SW480 (cell line): ENCODE measurements around the gene NSUN3.

Experiments
- DNase-seq: peaks from one replicate; pipeline ENCODE4 v3.0.0-alpha.2; 2016; ENCODE audit warnings: low spot score

NSUN3 gene

DNA sequence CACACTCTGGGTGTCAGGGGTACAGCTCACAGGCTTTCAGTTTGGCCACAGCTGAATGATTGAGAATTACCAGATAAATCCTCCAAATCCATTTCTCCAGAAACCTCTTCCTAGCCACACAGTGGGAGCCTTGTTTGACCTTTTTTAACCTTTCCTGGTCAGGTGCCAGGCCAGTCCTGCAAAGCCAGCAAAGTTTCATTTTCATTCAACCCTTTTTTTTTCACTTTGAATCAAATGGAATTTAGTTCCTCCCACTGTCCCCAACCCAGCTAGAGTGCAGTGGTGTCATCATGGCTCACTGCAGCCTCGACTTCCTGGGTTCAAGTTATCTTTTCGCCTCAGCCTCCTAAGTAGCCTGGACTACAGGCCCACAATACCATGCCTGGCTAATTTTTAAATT lies 67.8 kb downstream of the NSUN3 start:
- DNase-seq = no peak

DNA sequence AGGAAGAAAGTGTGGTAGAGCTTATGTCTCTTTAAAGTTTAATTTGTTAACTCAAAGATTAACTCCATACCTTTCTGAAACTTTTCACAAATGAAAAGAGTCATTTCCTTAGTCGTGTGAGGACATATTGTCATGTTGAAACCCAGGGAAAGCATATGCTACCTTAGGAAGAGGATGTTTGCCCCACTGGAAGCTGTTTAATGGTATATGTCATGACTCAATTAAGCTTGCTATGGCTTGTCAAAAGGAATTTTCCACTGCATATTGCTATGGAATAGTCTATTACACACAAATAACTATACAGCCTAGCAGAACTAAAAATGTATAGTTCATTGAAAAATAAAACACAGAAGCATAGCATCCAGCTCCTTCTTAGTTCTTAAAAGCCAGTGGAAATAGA lies 69.9 kb downstream of the NSUN3 start:
- no peak for DNase-seq

DNA sequence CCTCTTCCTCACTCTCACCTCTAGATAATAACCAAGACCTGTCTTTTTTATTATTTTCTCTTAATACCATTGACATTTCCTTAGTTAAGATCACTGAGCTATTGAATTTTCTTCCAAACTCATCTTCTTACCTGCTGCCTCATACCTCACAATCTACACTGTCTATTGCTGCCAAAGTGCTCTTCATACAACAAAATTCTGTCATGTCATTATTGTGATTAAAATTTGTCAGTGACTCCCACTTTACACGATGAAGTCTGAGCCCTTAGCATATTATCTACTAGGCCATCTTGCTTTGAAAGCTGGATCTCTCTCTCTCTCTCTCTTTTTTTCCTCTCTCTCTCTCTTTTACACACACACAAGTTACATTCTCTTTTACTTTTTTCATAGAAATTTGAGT lies 73.3 kb downstream of the NSUN3 start:
- DNase-seq = no peak

DNA sequence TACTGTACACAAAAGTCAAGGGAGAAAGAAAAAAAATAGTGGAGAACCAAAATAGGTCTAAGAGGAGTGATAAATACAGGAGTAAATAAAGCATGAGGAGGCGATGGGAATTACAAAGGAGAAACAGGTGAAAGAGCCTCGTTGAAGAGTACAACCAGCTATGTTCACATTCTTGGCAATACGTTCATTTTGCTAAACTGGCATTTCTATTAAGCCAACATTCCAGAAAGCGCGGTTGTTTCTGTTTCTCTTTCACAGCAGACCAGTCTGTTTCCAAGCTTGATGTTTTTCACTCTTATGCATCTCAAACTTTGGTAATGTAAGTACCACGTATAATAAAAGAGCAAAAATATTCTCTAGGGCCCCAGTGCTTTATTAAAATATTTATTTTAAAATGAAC lies 74.5 kb downstream of the NSUN3 start:
- DNase-seq = no peak

DNA sequence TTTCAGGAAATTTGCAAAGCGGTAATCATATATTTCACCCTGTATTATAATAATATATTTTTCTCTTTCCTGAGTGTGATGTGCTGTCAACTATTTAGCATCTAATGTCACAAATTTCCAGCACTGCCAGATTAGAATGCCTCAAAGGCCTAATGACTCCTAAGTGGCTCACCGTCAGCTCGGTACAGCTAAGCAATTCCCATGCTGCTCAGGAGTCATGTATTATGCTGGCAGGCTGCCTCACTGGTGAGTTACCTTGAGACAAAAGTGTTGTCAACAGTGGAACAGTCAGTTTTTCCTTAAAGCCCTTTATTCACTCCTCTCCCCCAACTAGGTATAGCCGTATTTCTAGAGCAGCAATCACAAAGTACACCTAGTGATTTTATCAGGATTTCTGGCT lies 83.6 kb downstream of the NSUN3 start:
- DNase-seq = no peak

DNA sequence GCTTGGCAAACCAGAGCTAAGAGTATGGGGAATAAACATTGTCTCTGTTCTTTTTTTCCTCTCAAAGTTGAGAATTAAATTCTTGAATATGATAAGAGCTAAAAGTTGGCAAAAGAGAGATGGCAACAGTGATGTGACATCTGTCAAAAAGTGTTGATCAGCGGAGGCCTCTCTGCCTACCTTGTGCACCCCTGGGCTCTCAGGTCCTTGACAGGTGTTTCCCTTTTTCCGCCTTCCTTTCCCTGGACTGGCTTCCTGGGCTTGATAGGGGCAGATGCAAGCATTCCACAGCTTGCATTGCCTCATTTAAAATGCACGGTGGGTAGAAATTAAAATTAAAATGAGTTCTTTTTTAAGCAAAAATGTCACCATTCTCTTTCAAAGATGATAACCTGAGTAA lies 84.2 kb downstream of the NSUN3 start:
- DNase-seq = no peak

DNA sequence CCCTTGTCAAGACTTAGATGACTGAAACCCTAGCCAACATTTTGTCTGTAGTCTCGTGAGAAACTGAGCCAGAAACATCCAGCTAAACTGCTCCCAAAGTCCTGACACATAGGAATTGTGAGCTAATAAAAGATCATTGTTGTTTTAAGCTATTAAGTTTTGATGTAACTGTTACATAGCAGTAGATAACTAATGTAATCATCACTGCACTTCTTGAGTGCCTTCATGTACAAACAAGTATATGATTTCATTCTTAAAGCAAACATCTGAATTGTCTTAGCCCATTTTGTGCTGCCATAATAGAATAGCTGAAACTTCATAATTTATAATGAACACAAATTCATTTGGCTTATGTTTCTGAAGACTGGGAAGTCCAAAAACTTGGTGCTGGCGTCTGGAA lies 87.3 kb downstream of the NSUN3 start:
- no peak for DNase-seq

DNA sequence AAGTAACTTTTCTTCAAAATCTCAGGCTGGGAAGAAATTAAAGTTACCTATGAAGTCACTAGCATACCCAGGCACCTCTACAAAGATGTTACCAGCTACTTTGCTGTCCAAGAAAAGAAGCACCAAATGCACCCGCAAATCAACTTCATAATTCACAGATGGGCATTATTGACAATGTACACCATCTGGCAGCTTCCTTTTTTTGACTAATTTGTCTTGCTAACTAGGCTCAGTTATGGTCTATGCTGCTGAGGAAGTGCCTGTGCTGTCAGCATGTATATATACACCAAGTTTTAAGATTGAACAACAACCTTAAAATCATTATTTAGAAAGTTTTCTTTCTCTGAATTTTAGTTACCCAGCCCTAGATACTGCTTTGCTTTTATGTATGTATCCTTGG lies 93.8 kb downstream of the NSUN3 start:
- no peak for DNase-seq

DNA sequence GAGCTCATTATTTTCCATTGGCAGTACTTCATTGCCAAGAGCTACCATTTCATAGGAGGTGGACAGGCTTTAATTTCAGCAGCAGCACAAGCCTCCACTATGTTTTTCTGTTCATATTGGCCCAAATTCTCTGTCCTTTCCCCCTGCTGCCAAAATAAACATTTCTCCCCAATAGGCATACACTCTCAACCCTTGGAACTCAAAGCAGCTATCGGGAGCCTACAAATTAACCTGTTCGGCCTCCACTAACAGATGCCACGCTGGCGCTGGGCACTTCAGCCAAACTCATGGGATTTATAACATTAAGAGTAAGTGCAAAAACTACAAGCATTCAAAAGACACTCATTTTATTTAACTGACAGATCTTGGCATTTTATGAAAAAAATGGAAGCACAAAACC lies 95.7 kb downstream of the NSUN3 start:
- DNase-seq = no peak

DNA sequence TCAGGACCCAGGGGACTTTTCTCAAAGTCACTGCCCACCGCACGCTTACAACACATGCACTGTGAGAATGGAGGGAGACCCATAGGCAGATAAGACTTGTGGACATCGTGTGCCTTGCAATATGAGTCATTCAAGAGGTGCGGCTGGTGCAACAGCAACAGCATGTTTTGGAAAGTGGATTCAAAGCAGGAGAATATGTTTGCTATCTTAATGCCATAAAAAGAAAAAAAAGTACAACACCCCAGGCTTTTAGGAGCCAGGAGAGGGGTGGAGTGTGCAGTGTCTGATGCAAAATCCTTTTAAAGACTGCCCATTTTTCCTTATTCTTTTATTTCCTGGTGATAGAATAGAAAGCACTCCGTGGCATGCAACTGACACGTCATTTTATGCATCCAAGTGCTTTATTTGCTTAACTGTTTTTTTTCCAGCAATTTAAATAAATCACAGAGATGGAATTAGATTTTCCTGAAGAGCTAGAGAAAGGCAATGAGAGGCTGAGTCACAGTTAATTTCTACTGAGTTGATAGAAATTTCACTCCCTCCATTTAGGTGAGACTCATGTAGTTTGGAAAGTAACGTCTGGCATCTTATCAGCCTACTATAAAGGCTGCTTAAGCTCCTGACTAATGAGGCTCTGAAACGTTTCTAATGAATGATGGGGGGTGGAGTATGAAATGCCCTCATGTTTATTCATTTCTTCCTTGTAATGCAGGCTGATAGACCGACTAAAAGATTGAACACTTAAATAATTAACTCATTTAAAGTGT lies 96.4 kb downstream of the NSUN3 start:
- DNase-seq = peak; percentile 44

DNA sequence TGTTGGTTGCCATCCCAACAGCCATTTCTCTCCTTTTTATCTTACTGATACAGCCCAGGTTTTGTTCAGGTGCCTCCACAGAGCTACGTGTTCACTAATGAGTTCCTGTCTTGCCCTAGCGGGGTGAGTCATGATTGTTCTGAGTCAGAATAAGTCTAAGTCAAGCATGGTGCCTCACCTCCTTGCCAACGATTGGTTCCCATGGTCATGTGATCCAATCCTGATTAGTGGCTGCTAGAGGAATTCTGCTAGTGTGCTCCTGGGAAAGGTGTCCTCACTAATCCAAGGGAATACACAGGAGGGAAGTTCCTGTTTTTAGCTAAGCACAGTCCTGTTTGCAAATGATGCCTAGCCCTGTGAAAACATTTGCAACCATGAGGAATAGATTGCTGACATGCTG lies 99.8 kb downstream of the NSUN3 start:
- peak; percentile 34 for DNase-seq

DNA sequence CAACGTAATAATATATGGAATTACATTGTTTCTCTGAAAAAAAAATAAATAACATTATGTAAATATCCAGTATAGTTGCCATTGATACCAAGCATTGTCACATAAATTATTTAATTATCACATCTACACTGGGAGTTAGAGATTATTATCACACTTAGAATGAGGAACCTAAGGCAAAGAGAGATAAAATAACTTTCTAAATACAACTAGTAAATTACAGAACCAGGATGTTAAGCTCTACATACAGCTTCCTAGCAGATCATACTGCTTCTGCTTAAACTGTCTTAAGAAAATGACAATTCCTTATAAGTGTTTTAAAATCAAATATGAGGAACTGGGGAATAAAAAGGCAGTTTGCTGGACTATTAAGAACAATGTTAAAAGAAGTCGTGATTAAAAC lies 104.5 kb downstream of the NSUN3 start:
- no peak for DNase-seq

DNA sequence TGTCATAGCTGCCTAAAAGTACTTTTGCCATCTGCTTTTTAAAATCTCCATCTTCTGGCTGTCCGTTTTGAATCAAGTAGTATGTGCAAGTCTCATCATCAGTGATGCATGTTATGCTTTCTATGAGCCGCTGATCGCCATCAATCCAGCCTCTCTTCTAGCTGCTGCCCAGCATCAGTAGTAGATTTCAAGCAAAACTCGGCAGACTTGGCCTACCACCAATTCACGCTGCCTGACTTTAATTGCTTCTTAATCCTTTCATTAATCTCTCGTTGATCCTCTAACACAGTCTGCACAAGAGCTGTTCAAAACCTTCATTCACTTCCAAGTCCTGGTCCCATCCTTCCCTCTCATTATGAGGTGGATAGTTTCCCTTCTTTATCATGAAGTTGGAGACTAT lies 104.9 kb downstream of the NSUN3 start:
- no peak for DNase-seq

DNA sequence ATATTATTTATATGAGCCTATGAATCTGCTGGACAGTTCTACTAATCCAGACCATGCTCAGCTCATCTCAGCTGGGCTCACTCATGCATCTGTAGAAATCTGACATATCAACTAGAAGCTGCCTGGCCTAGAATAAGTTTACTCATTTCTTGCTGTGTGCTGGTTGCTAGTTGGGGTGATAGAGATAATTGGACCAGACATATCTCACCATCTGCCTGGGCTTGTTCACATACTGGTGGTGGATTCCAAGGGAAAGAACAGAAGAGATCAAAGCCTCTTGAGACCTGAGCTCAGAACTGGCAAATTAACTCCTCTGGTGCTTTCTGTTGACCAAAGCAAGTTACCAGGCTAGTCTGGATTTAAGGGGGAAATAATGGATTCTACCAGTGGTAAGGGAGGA lies 109.1 kb downstream of the NSUN3 start:
- DNase-seq = no peak

DNA sequence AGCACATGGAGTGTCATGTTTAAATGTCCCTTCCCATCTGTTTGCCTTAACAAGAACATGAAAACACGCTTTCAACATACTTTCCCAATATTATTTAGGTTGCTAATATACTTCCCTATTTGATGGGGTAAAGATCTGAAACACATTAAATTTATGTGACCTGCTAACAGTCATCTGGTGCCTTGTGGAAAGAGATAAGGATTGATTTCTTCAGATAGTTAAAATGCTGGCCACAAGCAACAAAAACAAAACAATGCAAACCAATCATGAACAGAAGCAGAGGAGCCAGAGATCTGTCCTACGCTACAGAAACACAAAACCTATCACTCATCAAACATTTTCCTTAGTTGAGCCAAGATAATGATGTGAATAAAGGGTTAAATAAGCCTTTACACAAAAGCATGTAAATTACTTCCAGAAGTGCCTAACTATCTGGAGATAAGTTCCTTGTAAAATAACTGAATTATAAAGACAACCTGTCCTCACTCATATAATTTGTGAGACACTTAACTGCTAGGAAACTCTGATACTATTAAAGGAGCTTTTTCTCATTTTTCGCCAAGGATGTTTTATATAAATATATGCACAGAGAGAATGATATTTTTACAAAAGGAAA lies 109.9 kb downstream of the NSUN3 start:
- no peak for DNase-seq

DNA sequence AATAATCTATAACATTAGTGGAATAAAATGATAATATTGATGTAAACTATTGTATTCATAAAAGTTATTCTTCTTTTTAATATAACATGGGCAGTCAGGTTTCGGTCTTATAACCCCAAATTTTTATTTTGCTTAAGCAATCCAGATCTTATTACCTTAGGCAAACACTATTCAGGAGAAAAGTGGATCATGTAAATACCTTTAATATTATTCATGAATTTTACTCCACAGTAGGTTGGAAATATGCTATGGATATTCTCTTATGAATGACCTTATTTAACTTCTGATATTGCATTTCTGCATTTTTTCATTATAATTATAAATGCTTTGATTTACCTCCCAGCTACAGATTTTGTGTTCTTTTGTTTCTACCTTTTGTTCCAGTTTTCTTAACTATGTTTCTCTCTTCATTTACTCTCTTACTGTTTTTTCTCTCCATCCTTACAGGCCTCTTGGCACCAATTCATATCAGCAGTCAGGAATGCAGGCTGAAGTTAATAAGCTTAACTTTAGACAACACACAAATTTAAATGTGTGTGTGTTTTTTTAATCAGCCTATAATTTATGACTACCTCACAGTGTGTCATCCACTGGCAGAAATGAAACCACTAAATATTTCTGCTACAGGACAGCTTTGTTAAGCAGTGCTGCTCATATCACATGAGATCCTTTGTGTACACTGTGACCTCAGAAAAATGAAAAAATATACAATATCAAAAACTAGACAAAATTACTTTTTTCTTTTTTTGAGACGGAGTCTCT lies 111.0 kb downstream of the NSUN3 start:
- no peak for DNase-seq

DNA sequence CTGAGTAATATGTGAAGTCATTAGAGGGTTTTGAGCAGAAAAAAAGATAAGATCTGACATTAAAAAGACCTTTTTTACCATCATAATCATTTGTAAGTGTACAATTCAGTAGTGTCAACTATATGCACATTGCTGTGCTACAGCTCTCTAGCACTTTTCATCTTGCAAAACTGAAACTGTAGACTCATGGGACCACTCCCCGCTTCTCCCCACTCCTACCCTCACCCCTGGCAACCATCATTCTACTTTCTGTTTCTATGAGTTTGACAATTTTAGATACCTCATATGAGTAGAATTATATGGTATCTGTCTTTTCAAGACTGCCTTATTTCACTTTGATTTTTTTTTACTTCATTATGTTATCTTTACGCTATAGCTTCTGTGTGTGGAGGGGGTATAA lies 112.8 kb downstream of the NSUN3 start:
- DNase-seq = no peak

DNA sequence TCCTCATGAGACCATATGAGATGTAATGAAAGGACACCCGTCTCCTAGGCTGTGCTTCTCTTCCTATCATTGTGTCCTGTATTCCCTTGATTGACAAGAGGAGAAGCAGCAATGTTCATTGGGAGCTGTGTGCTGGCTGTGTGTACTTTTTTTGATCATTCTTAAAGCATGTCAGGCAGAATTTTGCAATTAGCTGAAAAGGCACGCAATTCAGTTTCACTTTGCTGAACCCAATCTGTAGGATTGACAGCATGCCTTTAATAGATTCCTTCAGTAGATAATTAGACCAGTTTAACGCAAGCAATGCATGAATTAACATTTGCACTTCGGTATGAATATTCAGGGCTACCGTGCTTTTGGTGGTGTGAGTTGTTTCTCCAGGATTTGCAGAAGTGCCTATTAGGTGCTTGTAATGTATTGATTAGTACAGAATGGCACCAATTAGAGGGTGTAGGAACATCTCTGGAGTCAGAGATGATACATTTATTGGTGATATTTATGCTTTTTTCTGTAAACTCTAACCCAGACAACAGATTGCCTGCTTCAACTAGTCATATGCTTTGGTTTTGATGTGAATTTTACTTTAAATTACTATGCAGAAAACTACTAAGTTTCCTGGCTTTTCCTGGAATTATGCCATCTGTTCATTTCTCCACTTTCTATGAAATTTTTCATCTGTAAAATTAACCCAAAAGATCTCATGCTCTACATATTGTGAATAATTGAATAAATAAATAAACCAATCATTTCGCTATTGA lies 114.3 kb downstream of the NSUN3 start:
- DNase-seq = no peak
